AML-193 (cell line): ENCODE results near the gene SLC6A9.
A peak's percentile ranks its signal among the peaks of the same experiment; 100 is the strongest.

Experiments
- DNase-seq, 2 experiments: peaks; one replicate each; lab custom pipeline; 2025; lab: John Stamatoyannopoulos, UW

SLC6A9 gene

DNA sequence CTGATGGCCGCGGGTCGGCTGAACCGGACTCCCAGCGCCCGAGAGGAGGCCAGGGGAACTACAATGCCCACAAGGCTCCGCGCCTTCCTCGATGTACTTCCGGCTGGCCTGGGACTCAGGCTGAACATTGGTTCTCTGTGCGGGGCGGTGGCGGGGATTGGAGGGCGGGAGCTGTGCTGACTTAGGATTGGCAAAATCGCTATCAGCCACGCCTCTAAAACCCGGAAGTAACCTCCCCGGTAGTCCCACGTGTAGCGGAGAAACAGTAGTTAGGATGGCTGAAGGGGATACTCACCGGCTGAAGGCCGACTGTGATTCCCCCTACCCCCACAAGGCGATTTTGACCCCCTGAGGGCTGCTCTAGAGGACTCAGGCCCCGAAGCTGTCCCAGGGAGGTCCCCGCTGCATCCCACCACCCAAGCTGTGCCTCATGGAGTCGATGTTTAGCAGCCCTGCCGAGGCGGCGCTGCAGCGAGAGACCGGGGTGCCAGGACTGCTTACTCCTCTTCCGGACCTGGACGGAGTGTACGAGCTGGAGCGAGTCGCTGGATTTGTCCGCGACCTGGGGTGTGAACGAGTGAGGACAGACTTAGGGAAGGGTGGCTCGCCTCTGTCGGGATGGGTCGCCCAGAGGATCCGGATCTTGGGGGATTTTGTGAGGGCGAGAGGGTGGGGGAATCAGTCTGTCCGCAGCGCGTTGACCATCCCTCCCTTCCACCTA is 61.4 kb downstream of the SLC6A9 start, which contains the start of gene DPH2:
DPH2 (plus strand) TSS at position 265 of the 721 bp plus-strand sequence; CDS start at position 431, 166 bp downstream.
- peak; percentile 92 to 95 for DNase-seq

DNA sequence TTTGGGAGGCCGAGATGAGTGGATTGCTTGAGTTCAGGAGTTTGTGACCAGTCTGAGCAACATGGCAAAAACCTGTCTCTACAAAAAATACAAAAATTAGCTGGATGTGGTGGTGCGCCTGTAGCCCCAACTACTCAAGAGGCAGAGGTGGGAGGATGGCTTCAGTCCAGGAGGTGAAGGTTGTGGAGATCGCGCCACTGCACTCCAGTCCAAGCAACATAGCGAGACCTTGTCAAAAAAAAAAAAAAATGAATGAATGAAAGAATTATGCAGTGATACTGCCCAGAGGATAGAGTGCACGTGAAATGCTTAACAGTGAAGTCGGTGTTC is 61.9 kb downstream of the SLC6A9 start:
- no peak for DNase-seq

DNA sequence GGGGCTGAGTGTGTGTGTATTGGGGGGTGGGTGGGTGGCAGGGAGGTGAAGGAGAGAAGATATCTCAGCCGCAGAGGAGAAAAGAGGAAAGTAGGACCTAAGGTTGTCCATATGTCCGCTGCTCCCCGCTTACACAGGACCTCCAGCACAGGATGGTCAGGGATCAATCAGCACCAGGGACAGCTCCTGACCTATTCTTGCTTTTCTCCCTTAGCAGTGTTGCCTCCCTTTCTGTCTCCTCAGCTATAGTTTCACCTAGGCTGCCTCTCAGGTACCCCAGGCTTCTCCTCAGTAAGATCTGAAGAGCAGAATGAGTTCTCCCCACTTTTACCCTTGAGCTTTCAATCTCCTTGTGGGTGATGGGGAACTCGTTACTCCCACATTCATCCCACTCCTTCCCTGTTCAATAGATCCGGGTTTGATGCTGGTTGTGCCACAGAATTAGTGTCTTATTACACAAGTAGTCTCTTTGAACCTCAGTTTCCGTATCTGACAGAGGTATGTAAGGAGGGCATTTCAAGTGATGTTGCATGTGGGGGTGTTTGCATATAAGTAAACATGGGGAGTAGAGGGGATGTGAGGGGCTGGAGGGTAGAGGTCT is 62.8 kb downstream of the SLC6A9 start:
- DNase-seq, result peak; percentile 27 to 29

DNA sequence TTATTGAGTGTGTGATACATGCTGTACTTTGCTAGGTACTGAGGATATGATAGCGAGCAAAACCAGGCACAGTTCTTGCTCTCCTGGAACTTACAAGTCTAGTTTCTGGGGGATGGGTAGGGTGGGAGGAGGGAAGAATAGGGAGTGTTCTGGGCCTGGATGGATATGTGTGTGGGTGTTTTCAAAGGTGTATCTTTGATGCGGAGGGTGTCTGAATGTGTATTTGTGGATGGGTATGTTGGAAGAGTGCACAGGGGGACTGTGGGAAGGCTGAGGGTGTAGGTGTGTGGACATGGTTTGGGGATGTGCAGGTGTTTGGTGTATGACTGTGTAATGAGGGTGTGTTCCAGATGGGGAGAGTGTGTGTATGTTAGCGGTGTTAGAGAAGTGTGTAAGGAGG is 65.9 kb downstream of the SLC6A9 start:
- DNase-seq, result no peak

DNA sequence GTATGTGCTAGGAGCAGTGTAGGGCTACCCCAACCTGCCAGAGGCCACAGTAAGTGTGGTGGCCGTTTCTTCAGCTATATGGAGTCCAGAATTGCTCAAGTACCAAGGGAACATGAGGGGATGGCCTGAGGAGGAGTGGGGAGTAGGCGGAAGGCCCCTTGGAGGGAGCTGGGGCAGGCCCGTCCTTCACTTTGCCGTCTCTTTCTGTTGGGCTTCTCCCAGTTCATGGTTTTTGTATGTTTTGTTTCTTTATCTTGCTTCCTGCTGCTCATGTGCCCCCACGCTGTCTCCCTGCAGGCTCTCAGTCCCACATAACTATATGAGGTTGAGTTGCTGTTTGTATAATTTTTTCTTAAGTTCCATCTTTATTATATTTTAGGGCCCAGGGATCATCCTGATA is 67.4 kb downstream of the SLC6A9 start:
- no peak for DNase-seq

DNA sequence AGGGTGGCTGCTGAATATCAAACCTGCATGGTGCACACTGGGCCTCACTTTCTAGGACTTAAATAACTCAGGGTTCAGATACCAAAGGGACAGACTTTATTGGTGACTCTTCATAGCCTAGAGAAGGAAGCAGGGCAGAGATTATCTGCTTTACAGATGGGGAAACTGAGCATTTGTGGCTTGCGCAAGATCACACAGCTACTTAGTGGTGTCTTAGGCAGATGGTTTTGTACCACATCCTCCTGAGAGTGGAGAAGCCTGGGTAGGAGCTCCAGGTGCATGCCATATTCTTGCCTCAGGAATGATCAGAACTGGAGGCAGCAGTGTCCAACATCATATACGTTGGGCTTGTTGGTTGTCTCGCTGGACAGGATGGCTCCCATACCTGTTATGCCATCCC is 68.3 kb downstream of the SLC6A9 start:
- no peak for DNase-seq

DNA sequence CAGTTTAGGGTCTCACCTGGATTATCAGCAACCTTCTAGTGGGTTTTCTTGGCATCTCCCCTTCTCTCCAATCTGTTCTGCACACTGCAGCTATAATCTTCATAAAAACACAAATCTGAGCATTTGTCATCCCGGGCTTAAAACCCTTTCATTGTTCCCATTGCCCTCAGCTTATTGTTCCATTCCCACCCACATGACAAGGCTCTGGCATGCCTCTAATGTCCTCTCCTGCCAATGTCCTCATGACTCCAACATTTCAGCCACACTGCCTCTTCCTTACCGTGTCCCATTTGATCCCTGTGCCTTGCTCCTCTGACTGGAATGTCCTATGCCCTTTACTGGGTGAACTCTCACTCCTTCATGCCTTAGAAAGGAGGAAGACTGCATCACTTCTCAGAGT is 68.9 kb downstream of the SLC6A9 start:
- DNase-seq, result no peak

DNA sequence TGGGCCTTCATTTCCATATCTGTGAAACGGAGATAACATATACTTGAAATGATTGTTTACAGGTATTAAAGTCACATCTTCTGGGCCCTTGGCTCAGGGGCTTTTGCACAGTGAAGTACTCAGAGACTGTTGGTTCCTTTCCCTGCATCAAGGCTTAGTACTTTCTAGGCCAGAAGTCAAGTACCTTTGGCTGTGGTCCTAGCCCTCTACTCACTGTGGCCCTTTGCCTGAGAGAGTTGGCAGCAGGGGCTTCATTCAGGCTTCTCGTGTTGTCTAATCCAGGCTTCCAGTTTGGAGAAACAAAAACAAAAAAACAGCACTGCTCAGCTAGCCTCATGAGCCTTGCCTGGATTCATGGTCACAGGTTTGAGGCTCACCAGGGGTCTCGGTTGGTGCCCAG is 69.6 kb downstream of the SLC6A9 start:
- DNase-seq, result no peak

DNA sequence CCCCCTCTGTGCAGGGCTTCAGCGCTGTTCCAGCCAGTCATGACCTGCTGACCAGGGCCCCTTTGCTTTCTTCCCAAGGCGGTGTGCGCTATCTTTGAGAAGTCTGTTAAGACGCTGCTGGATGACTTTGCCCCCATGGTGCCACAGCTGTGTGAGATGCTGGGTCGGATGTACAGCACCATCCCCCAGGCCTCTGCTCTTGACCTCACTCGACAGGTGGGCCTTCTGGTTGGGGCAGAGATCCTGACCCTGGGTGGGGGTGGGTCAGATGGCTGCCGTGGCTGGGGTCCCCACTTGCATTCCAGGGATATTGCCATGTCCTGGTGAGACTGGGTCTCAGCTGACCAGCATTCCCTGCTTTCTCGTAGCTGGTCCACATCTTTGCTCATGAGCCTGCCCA is 70.5 kb downstream of the SLC6A9 start:
- no peak for DNase-seq

DNA sequence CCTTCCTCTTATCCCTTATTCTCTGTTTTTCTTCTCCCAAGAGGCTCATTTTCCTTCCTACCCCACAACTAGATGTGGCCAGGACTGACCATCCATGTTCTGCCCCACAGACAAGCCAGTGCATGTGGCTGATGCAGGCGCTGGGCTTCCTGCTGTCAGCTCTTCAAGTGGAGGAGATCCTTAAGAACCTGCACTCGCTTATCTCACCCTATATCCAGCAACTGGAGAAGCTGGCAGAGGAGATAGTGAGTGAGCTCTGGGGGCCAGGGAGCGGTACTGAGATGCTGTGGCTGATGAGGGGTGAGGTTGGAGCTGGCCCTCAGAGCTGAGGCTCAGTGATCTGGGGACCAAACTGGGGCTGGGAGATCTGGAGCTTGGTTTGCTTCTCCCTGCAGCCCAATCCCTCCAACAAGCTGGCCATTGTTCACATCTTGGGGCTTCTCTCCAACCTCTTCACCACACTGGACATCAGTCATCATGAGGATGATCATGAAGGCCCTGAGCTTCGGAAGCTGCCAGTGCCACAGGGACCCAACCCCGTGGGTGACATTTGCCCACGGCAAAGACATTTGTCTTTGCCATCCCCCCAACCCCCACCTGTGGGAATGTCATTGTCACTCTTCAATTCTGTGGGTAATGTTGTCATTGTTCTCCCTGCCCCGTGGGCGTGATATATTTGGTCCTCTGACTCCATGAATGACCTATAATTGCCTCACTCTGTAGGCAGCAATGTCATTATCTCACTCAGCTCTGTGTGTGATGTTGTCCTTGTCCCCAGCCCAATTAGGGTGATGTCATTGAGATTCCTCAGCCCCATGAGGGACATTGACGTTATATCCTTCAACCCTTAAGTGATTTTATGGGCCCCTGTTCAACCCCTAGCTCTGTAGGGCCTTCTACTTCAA is 72.7 kb downstream of the SLC6A9 start:
- DNase-seq, result no peak

DNA sequence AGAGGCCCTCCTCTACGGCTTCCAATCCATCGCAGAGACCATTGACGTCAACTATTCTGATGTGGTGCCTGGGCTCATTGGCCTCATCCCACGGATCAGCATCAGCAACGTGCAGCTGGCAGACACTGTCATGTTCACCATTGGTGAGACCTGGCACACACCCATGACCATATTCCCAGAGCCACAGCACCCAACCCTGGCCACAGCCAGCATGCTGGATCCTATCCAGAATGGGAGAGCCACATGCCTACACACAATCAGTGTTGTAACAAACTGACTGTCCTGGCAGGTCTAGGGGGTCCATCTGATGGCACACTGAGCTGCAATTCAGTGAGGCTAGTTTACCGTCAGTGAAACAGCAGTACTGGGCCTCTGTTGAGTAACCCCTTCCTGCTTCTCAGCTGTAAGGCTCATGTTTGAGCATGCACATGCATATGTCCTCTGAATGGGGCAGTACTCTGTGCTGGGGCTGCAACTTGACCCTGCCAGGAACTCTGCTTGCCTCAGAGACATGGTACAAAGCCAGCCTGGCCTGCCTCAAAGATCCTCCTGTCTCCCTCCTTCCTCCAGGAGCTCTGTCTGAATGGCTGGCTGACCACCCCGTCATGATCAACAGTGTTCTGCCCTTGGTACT is 73.7 kb downstream of the SLC6A9 start:
- no peak for DNase-seq

DNA sequence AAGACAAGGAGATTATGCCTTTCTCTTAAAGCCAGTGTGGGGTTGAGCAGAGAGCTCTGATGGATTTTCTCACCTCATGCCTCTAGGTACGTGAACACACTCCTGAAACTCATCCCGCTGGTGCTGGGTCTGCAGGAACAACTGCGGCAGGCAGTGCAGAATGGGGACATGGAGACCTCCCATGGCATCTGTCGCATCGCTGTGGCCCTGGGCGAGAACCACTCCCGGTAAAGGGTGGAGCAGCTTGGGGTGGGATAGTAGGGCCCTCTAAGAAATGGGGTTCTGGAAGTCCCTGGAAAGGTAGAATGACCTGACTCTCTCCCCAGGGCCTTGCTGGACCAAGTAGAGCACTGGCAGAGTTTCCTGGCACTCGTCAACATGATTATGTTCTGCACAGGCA is 75.0 kb downstream of the SLC6A9 start:
- no peak for DNase-seq

DNA sequence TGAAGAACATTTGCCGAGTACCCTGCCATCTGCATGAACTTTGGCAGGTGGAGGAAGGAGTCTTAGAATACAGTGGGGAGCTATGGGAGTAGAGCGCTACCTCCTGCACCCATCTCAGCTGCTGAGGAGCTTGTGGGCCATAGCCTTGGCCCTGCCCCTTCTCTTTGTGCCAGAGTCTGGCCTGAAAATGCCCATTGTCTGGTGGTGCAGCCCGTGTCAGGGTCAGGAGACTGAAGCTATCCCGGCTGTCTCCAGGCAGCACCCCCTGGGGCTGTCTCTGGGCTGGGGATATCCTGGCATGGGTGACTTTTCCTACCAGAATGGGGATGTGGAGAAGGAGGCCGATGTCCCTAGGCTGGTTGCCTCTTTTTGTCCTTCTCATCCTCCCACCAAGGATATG is 77.2 kb downstream of the SLC6A9 start:
- no peak for DNase-seq

DNA sequence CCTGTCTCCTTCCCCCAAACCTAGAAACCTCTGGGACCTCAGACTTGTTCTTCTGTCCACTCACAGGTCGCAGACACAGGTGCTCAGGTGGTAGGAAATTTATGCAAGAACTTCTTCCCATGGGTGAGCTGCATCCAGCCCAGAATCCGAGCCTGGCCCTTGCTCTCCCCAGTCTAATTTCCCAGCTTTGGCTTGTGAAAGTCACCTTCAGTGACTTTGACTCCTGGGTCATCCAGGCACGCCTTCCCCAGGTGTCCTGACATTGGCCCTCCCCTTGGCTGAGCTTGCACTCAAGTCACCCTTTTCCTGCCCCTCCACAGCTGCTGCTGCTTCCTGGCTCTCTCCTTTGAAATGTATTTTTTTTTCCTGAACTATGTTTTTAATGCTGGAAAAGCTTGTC is 77.9 kb downstream of the SLC6A9 start:
- no peak for DNase-seq

DNA sequence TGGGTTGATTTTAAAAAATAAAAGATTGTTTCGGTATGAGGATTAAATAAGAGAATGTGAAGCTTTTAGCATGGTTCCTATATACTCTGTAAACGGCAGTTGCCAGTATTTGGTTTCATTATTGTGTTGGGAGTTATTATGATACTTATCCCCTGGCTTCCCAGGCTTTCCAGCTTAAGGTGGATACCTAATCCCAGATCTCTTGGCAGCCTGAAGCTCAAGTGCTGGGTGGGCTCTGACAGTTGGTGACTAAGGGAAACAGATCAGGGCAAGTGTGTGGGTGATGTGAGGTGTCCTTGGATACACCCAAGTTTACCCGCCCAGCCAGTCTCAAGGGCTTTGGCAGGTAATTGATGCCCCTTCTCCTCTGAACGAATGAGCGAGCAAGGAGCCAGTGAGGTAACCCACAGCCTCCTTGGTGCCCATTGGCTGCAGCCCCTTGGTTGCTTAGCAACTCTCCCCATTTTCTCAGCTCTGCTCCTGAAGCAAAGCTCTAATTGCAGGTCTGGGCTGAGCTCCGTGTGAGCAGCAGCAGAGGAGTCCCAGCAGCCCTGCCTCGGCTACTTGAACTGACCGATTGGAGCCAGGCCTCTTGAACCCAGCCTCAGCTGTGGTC is 78.4 kb downstream of the SLC6A9 start:
- DNase-seq, result no peak

DNA sequence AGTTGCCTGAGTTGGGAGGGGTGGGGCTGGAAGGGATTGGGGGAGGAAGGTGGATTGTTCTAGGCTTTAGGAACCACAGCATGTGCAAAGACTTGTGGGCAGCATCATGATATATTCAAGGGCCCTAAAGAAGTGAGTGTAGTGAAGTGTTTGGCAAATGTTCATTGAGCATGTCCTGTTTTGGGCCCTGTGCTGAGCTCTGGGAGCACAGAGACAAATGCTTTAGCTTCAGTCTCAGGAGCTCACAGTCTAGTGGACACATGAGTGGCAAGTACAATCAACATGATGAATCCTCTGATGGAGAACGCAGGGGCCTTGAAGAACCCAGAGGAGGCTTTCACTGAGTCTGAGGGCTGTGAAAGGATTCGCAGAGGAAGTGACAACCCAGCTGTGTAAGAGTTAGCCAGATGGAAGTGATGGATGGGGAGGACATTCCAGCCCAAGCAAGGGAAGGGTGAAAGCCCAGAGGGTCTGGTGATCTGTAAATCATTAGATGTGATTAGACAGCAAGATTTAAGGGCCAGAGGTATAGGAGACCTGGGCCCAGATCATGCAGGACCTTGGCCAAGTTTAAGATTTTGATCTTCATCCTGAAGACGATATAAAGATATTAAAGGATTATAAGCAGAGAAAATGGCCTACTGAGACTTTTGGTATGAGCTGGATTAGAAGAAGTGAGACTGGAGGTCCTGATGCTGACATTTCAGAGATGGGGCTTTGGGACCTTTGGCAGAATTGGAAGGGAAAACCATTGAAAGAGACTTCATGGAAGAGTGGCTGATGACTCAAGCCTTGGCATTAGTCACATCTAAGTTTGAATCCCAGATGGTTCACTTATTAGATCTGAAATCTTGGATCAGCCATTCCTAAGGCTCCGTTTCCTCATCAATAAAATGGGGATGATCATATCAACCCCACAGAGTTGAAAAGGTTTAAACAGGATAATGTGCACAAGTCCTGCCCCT is 80.0 kb downstream of the SLC6A9 start:
- no peak for DNase-seq

DNA sequence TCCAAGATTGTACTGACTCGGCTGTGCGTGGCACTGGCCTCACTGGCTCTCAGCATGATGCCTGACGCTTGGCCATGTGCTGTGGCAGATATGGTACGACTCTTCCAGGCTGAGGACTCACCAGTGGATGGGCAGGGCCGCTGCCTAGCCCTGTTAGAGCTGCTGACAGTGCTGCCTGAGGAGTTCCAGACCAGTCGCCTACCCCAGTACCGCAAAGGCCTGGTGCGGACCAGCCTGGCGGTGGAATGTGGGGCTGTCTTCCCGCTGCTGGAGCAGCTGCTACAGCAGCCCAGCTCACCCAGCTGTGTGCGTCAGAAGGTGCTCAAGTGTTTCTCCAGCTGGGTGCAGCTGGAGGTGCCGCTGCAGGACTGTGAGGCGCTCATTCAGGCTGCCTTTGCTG is 81.6 kb downstream of the SLC6A9 start:
- no peak for DNase-seq

DNA sequence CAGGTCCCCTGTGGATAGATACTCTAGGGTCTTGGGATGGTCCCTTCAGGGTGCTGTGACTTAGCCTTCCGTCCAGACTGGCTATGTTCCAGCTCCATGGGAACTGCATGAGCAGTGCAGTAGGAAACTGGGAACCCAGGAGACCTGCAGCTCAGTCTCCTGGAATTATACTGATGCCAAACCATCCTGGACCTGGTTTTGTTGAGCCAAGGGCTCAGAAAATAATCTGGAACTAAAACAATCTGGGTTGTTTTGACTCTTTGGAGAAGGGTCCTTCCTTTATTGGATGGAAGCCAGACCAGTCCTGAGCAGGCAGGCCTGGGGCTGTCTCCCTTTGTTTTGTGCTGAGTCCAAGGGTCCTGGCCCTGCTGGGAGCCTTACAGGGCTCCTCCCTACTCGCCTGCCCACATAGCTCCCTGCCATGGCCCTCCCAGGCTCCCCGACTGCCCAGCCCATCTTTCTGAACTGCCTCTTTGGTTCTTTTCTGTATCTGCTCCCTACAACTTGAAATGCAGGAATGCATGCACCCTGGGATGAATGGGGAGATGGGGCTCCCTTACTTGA is 83.3 kb downstream of the SLC6A9 start:
- DNase-seq, result no peak

DNA sequence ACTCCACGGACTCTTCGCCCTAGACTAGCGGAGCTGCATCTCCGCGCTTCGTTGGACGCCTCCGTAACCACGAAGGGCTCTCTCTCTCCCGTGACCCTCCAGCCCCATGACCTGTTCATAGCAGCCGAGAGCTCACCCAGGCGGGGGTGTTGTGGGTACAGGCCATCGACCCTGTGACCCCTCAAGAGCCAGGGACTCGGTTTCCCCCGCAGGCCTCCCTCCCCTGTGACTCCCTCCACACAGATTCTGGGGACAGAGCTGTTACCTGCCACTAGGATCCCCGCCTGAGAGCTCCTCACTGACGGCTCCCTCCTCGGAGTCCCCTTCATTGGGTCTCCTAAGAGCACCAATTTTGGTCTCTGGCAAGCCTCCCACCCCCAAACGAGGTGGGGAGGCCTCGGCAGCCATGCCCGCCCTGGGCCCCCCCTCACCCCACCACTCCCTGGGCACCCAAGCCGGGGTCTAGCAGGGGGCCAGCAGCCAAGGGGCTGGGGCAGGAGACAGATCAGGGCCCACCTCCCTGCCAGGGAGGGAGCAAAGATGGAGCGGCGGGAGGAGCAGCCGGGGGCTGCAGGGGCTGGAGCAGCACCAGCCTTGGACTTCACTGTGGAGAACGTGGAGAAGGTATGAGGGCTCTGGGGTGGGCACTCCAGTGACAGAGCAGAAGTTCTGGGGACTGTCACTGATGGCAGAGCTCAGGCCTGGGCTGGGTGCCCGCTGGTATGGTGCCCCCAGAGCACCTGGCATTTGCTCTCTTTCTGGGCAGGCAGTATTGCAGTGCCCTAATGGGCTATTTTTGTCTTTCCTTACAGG is 84.0 kb downstream of the SLC6A9 start:
- no peak for DNase-seq
